GM12891 (cell line): Measurements from ENCODE around the gene DHCR7.

Source experiments
- POLR2A ChIP-seq: IDR thresholded peaks from 2 replicates; pipeline ENCODE4 v1.6.1; 2011; ENCODE audit warnings: low read depth, low read length, control low read depth
- POLR2AphosphoS5 ChIP-seq: IDR thresholded peaks from 2 replicates; pipeline ENCODE4 v1.6.1; 2011; ENCODE audit warnings: low read depth, low read length, control low read depth
- SPI1 ChIP-seq: IDR thresholded peaks from 2 replicates; pipeline ENCODE4 v1.6.1; 2011; ENCODE audit warnings: low read depth, low read length, control low read depth
- TAF1 ChIP-seq: IDR thresholded peaks from 2 replicates; pipeline ENCODE4 v1.6.1; 2011; ENCODE audit warnings: low read depth, low read length, control low read depth

DNA sequence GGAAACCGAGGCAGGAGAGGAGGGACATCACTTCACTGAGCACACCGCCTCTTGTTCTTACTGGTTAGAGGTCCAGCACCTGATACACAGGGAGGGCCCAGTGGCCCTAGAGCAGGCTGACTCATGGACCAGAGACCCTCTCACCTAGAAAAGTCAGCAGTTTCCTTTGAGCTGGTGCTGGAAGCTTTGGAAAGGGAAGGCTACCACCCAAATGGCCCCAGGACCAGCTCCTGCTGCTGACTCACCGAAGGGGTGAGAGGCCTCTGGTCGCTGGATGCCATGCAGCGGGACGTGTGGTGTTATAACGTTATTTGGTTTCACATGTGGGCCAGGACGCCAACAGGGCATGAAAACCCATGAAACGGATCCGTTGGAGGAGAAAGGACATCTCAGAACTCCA lies 8.6 kb upstream of the DHCR7 start:
- TF ChIP-seq POLR2A (no peak), POLR2AphosphoS5 (no peak), TAF1 (no peak), SPI1 (no peak)
